Measurements from ENCODE around the gene ADGRF1. TPM values are rescaled to one million over a fixed set of nuclear protein-coding genes. Genes with fewer than 3 reads are reported as not detected.

ADGRF1 gene
- total RNA-seq, 1 experiment from 2014 or later, result 104 TPM

GRCh38 chr6:46983007-46983411 is 59.1 kb downstream of the ADGRF1 start:
- Histone ChIP-seq H3K79me2 (ENCODE audit: low read length) (no peaks in the 10 kb centered on the region), H3K4me1 (ENCODE audit: insufficient read depth, low read length) (peaks cover 62% of the 10 kb centered on the region), H3K9ac (ENCODE audit: low read length) (peak overlapping the region; percentile 62), H4K20me1 (ENCODE audit: low read length) (no peaks in the 10 kb centered on the region), H3K27me3 (ENCODE audit: low read length) (no peaks in the 10 kb centered on the region), H3K36me3 (ENCODE audit: low read depth, low read length) (no peaks in the 10 kb centered on the region), H2AFZ (ENCODE audit: low read length) (no peak overlapping the region), H3K9me3 (ENCODE audit: low read length) (no peaks in the 10 kb centered on the region), H3K27ac (ENCODE audit: low read length) (peak overlapping the region; percentile 91), H3K4me2 (ENCODE audit: low read length) (peak overlapping the region; percentile 60), H3F3A (ENCODE audit: low read length, unreplicated experiment) (peaks cover 10% of the 10 kb centered on the region), H3K9me2 (replicated peaks; ENCODE audit: low read length) (no peaks in the 10 kb centered on the region), H3K4me3 (ENCODE audit: low read length) (no peak overlapping the region)
- BruUV-seq (replicated peaks), result no TSS peak
- ATAC-seq, result peak; percentile 86
- DNase-seq, result peak; percentile 98
- intact Hi-C loops (cut with micrococcal nuclease), result loop anchor here (1.0 to 2.0 kb wide), 5 partner anchors 11 to 134 kb away; no protein-coding TSS in a partner anchor
- POLR2A ChIA-PET (ENCODE audit: unreplicated experiment), result interaction anchor here (0.6 kb wide), 1 partner anchor 282 kb away, joined by 3 read pairs; no protein-coding TSS in a partner anchor
- CTCF ChIA-PET, result interaction anchor here (0.5 to 1.4 kb wide), 5 partner anchors 50 to 185 kb away, joined by 3 to 8 read pairs (median 5); no protein-coding TSS in a partner anchor
- TF ChIP-seq EZH2phosphoT487 (IDR thresholded peaks at IDR 0.05; ENCODE audit: borderline replicate concordance, low read length), result no peak
- TF ChIP-seq, protein P1, sequence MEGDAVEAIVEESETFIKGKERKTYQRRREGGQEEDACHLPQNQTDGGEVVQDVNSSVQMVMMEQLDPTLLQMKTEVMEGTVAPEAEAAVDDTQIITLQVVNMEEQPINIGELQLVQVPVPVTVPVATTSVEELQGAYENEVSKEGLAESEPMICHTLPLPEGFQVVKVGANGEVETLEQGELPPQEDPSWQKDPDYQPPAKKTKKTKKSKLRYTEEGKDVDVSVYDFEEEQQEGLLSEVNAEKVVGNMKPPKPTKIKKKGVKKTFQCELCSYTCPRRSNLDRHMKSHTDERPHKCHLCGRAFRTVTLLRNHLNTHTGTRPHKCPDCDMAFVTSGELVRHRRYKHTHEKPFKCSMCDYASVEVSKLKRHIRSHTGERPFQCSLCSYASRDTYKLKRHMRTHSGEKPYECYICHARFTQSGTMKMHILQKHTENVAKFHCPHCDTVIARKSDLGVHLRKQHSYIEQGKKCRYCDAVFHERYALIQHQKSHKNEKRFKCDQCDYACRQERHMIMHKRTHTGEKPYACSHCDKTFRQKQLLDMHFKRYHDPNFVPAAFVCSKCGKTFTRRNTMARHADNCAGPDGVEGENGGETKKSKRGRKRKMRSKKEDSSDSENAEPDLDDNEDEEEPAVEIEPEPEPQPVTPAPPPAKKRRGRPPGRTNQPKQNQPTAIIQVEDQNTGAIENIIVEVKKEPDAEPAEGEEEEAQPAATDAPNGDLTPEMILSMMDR (conservative IDR thresholded peaks at IDR 0.05; ENCODE audit: low read depth, low read length), result peak; percentile 54
- no peak for TF ChIP-seq EZH2 (IDR thresholded peaks at IDR 0.05; ENCODE audit: low read length, unreplicated experiment)

DNA sequence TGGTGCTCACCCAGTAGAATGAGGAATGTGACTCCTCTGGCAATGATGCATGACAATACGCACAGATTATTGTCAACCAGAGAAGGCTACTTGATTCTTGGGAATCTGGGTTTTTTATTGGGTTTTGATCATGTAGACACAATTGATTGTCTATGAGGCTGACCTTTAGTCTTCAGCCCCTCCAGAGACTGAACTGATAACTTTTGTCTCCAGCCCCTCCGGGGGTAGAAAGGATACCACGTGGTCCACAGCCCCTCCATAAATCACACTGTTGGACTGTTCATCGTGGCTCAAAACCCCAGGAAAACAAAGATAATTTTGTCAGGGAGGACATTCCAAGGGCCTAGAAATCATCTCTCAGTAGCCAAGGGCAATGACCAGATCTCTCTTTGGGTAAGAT is 62.9 kb downstream of the ADGRF1 start:
- no peak overlapping the region for H3K27ac ChIP-seq (ENCODE audit: low read length)
- H3K27me3 ChIP-seq (ENCODE audit: low read length), result no peaks in the 10 kb centered on the region
- intact Hi-C loops (cut with micrococcal nuclease), result no loop called here
- ATAC-seq (no peak), DNase-seq (no peak)
- no peaks in the 10 kb centered on the region for H3K9me2 ChIP-seq (replicated peaks; ENCODE audit: low read length)
- H2AFZ ChIP-seq (ENCODE audit: low read length), result no peak overlapping the region
- H3K36me3 ChIP-seq (ENCODE audit: low read depth, low read length), result no peaks in the 10 kb centered on the region
- H3K79me2 ChIP-seq (ENCODE audit: low read length), result no peaks in the 10 kb centered on the region
- ChIA-PET CTCF (no interaction called here), POLR2A (ENCODE audit: unreplicated experiment) (no interaction called here)
- no peak for TF ChIP-seq EZH2phosphoT487 (IDR thresholded peaks at IDR 0.05; ENCODE audit: borderline replicate concordance, low read length)
- TF ChIP-seq, protein P1 (conservative IDR thresholded peaks at IDR 0.05; ENCODE audit: low read depth, low read length), result no peak
- TF ChIP-seq EZH2 (IDR thresholded peaks at IDR 0.05; ENCODE audit: low read length, unreplicated experiment), result no peak
- peaks cover 34% of the 10 kb centered on the region for H3K4me1 ChIP-seq (ENCODE audit: insufficient read depth, low read length)
- H3F3A ChIP-seq (ENCODE audit: low read length, unreplicated experiment), result peaks cover 10% of the 10 kb centered on the region
- no peaks in the 10 kb centered on the region for H3K9me3 ChIP-seq (ENCODE audit: low read length)
- BruUV-seq (replicated peaks), result no TSS peak
- H3K9ac ChIP-seq (ENCODE audit: low read length), result no peak overlapping the region
- no peak overlapping the region for H3K4me2 ChIP-seq (ENCODE audit: low read length)
- no peaks in the 10 kb centered on the region for H4K20me1 ChIP-seq (ENCODE audit: low read length)
- H3K4me3 ChIP-seq (ENCODE audit: low read length), result no peak overlapping the region

GRCh38 chr6:46974786-46975185 is 67.3 kb downstream of the ADGRF1 start:
- no peaks in the 10 kb centered on the region for H3K9me3 ChIP-seq (ENCODE audit: low read length)
- no TSS peak for BruUV-seq (replicated peaks)
- no peak overlapping the region for H3K9ac ChIP-seq (ENCODE audit: low read length)
- no peaks in the 10 kb centered on the region for H4K20me1 ChIP-seq (ENCODE audit: low read length)
- intact Hi-C loops (cut with micrococcal nuclease), result no loop called here
- ATAC-seq, result no peak
- H3K9me2 ChIP-seq (replicated peaks; ENCODE audit: low read length), result no peaks in the 10 kb centered on the region
- POLR2A ChIA-PET (ENCODE audit: unreplicated experiment), result no interaction called here
- H2AFZ ChIP-seq (ENCODE audit: low read length), result no peak overlapping the region
- no peak overlapping the region for H3K27ac ChIP-seq (ENCODE audit: low read length)
- CTCF ChIA-PET, result no interaction called here
- TF ChIP-seq EZH2 (IDR thresholded peaks at IDR 0.05; ENCODE audit: low read length, unreplicated experiment) (no peak), EZH2phosphoT487 (IDR thresholded peaks at IDR 0.05; ENCODE audit: borderline replicate concordance, low read length) (no peak)
- TF ChIP-seq, protein P1 (conservative IDR thresholded peaks at IDR 0.05; ENCODE audit: low read depth, low read length), result no peak
- H3K36me3 ChIP-seq (ENCODE audit: low read depth, low read length), result no peaks in the 10 kb centered on the region
- no peaks in the 10 kb centered on the region for H3F3A ChIP-seq (ENCODE audit: low read length, unreplicated experiment)
- no peak for DNase-seq
- no peaks in the 10 kb centered on the region for H3K27me3 ChIP-seq (ENCODE audit: low read length)
- peaks cover 20% of the 10 kb centered on the region for H3K4me1 ChIP-seq (ENCODE audit: insufficient read depth, low read length)
- no peaks in the 10 kb centered on the region for H3K79me2 ChIP-seq (ENCODE audit: low read length)
- H3K4me2 ChIP-seq (ENCODE audit: low read length), result no peak overlapping the region
- no peak overlapping the region for H3K4me3 ChIP-seq (ENCODE audit: low read length)

Measured in PC-3 (cell line).